Psoas muscle (tissue), 8 donors: ENCODE data around the gene CHAC2. TPM values are rescaled to one million over a fixed set of nuclear protein-coding genes. Genes with fewer than 3 reads are reported as not detected.
A peak's percentile ranks its signal among the peaks of the same experiment; 100 is the strongest.

ENCODE experiments used
- ATAC-seq, 4 donors: fragments of 200-7000 bp; cut with Tn5 transposase; one replicate each; pipeline ENCODE4 v1.9.1; 2020; ENCODE audit warnings: moderate library complexity in 3 of 4, mild to moderate bottlenecking in 2 of 4
- DNase-seq, 2 donors: peaks; one replicate each; pipeline ENCODE4 v3.0.0-alpha.2; 2020
- H3K27ac ChIP-seq: fragments of 200-600 bp; one replicate; pipeline ENCODE4 v1.8.0; 2022
- H3K27me3 ChIP-seq, 3 donors: fragments of 200-600 bp in 1 of 3; one replicate each; pipeline versions ENCODE4 v1.6.1 to v1.8.0; 2013 to 2022; ENCODE audit warnings: low read length in 2 of 3, mild to moderate bottlenecking in 2 of 3, moderate library complexity in 1 of 3; ENCODE audit not compliant: insufficient read depth in 3 of 3
- H3K36me3 ChIP-seq, 2 donors: fragments of 200-600 bp in 1 of 2; one replicate each; pipeline versions ENCODE4 v1.6.1 to v1.8.0; 2013 to 2022; ENCODE audit warnings: low read depth in 1 of 2, mild to moderate bottlenecking in 1 of 2, moderate library complexity in 1 of 2; ENCODE audit not compliant: insufficient read depth in 1 of 2
- H3K4me1 ChIP-seq: fragments of 200-600 bp; one replicate; pipeline ENCODE4 v1.8.0; 2022
- H3K4me3 ChIP-seq: fragments of 200-600 bp; one replicate; pipeline ENCODE4 v1.8.0; 2022; ENCODE audit warnings: mild to moderate bottlenecking
- H3K9me3 ChIP-seq: fragments of 200-600 bp; one replicate; pipeline ENCODE4 v1.8.0; 2022
- WGBS, 3 donors: extraction: QIAGEN DNeasy Blood & Tissue Kit; methylation state at CpG; one replicate each; pipeline versions ENCODE4 v1.1.6 to v1.1.7; 2013; 5-methylcytosine and 5-hydroxymethylcytosine counted together
- intact Hi-C, 2 donors: fragments of 100-400 bp; cut with DNase I; formaldehyde crosslinking; loops; one replicate each; pipeline versions ENCODE4 v1.11.0 to v1.14.2; 2022
- polyA plus RNA-seq, 3 donors: library from polyadenylated mRNA; stranded (reverse); fragments of 200-250 nt; gene quantifications; one replicate each; pipeline ENCODE4 v1.2.3, GENCODE V29; 2013
- total RNA-seq, 4 donors: library from RNA; stranded (reverse); fragmentation: NEBNext Ultra II Directional in 2 of 4; extraction: Animal tissue kit (Norgen Biotek cat#: 25700) in 2 of 4; gene quantifications; one replicate each; pipeline versions ENCODE4 v1.2.1 to v1.2.4, GENCODE V29; 2021 to 2023
- TF ChIP-seq, protein P1 (sequence below): fragments of 200-600 bp; IDR thresholded peaks from one replicate; pipeline ENCODE4 v1.8.0; 2022; ENCODE audit warnings: antibody characterized with exemption
- donor health status: healthy with polysubstance abuse.
- donor health status: DM: no; HTN: no; CAD: no; lungs with moderate emphysema.
- donor health status: Bipolar disorder and iron deficiency.
- donor health status: healthy.
- donor health status: DM: yes; HTN: yes; CAD: no.
- donor health status: DM: no; HTN: no; CAD: no.
- donor health status: DM: no; HTN: no; CAD: no.
- donor health status: DM: yes; HTN: yes; CAD: no.

The CHAC2 gene
- total and polyA plus RNA-seq, 7 donors = 3.5 to 13.9 (median 5.5) TPM

DNA sequence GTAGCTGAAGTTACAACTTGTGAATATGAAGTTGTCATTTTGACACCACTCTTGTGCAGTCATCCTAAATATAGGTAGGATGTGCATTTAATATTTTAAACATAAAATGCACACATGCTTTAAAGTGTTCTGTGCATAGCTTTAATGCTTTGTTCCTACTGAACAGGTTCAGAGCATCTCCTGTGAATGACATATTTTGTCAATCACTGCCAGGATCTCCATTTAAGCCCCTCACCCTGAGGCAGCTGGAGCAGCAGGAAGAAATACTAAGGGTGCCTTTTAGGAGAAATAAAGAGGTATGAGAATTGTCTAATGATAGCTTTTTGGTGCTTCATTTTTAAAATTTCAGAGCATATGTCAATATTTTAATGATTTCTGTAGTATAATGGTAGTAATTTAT lies 33.9 kb downstream of the CHAC2 start:
- no peak for ATAC-seq

DNA sequence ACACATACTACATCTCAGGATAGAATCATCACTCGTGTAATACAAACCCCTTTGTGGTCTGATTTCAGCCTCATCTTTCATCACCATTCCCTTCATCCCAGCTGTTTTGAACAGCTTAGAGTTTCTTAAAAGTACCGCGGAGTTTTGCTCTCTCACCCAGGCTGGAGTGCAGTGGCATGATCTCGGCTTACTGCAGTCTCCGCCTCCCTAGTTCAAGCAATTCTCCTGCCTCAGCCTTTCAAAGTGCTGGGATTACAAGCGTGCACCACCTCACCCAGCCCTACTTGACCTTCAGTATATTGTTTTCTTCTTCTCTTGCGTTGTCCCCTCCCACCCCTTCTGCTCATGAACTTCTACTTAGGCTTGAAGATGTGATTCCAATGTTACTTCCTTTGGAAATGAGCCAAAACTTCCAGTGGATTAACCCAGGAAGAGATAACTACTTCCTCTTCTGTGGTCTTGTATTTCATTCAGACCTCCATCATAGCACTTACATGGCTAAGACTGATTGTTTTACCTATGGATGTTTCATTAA lies 35.1 kb downstream of the CHAC2 start:
- TF ChIP-seq, protein P1, sequence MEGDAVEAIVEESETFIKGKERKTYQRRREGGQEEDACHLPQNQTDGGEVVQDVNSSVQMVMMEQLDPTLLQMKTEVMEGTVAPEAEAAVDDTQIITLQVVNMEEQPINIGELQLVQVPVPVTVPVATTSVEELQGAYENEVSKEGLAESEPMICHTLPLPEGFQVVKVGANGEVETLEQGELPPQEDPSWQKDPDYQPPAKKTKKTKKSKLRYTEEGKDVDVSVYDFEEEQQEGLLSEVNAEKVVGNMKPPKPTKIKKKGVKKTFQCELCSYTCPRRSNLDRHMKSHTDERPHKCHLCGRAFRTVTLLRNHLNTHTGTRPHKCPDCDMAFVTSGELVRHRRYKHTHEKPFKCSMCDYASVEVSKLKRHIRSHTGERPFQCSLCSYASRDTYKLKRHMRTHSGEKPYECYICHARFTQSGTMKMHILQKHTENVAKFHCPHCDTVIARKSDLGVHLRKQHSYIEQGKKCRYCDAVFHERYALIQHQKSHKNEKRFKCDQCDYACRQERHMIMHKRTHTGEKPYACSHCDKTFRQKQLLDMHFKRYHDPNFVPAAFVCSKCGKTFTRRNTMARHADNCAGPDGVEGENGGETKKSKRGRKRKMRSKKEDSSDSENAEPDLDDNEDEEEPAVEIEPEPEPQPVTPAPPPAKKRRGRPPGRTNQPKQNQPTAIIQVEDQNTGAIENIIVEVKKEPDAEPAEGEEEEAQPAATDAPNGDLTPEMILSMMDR = no peak
- peaks cover 11 to 97% of the 10 kb centered on the region in 2 donors for H3K36me3 ChIP-seq
- intact Hi-C loops = no loop called here
- no peak overlapping the region for H3K27ac ChIP-seq
- no peak overlapping the region for H3K4me3 ChIP-seq
- H3K27me3 ChIP-seq = no peaks in the 10 kb centered on the region
- H3K4me1 ChIP-seq = no peaks in the 10 kb centered on the region
- WGBS, 3 donors = 34 to 43% (median 37%) methylated on average over 7 of the region's 7 CpGs
- ATAC-seq (peak; percentile 16 to 87 (median 27)), DNase-seq (no peak)
- no peaks in the 10 kb centered on the region for H3K9me3 ChIP-seq

More for the DNA sequence above, 33.9 kb downstream of the CHAC2 start:
- Histone ChIP-seq H3K36me3 (peaks cover 11 to 97% of the 10 kb centered on the region in 2 donors), H3K4me3 (no peak overlapping the region), H3K9me3 (no peaks in the 10 kb centered on the region), H3K27me3 (no peaks in the 10 kb centered on the region), H3K27ac (no peak overlapping the region), H3K4me1 (no peaks in the 10 kb centered on the region)
- TF ChIP-seq, protein P1 = no peak
- no peak for DNase-seq
- intact Hi-C loops = no loop called here

DNA sequence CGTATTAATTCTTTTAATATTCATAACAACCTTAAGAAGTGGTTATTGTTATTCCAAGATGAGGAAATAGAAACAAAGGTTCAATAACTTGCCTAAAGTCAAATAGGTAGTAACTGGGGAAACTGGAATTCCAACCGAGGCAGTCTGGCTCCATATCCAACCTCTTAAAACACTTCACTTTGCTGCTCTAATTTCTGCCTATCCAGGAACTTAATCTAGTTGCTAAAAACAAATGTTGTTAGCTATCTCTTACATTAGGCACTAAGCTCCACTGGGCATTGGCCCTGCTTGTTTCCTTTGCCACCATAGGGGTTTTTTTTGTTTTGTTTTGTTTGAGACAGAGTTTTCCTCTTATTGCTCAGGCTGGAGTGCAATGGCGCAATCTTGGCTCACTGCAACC lies 44.0 kb downstream of the CHAC2 start:
- TF ChIP-seq, protein P1 = no peak
- Histone ChIP-seq H3K4me3 (no peak overlapping the region), H3K36me3 (peaks cover 9 to 99% of the 10 kb centered on the region in 2 donors), H3K27ac (no peak overlapping the region), H3K4me1 (no peaks in the 10 kb centered on the region), H3K9me3 (no peaks in the 10 kb centered on the region), H3K27me3 (no peaks in the 10 kb centered on the region)
- ATAC-seq (no peak), DNase-seq (no peak)
- intact Hi-C loops = no loop called here
- WGBS, 3 donors = 78 to 92% (median 91%) methylated on average over 3 of the region's 3 CpGs

DNA sequence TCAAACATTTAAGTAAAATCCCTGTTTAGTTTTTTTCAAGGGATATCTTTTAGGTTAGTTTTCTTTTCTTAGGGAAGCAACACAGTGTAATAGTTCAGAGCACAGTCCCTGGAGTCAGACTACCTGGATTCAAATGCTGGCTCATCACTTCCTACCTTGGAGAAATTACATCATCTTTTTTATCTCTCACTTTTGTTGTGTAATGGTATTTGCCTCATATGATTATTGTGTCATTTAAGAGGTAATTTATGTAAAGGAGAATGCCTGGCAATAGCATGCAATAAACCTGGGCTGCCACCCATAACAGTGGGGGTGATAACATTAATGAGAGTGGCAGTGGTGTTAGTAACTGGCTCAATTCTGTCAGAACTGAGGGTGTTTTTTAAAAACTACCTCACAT lies 45.5 kb downstream of the CHAC2 start:
- no peak for DNase-seq
- H3K9me3 ChIP-seq = no peaks in the 10 kb centered on the region
- H3K4me1 ChIP-seq = no peaks in the 10 kb centered on the region
- peaks cover 6 to 98% of the 10 kb centered on the region in 2 donors for H3K36me3 ChIP-seq
- intact Hi-C loops = no loop called here
- no peaks in the 10 kb centered on the region for H3K27me3 ChIP-seq
- peak in 1 of 4 donors; percentile 36 for ATAC-seq
- TF ChIP-seq, protein P1 = no peak
- peak overlapping the region; percentile 34 for H3K27ac ChIP-seq
- no peak overlapping the region for H3K4me3 ChIP-seq

DNA sequence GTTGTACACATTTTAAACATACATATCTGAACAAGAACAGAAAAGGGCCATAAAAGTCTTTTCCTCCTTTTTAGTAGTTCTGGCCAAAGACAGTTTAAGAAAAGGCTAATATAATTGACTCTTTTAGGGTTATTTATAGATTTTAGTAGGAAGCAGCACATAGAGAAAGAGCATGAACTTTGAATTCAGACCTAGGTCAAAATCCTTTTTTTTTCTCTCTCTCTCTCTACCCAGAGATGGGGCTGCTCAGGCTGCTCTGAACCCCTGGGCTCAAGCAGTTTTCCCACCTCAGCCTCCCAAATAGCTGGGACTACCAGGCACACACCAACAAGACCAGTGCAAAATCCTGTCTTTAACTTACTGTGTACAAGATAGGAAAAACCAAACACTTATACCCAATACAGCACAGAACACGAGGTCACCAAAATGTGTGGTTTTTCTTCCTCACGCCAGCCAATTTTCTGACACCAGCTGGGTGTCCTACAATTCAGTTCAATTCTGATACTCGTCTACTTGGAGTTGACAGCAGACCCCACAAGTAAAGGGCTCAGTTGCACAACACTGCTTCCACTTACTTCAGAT lies 51.3 kb downstream of the CHAC2 start:
- H3K27me3 ChIP-seq = no peaks in the 10 kb centered on the region
- intact Hi-C loops = no loop called here
- no peak overlapping the region for H3K27ac ChIP-seq
- ATAC-seq = no peak
- TF ChIP-seq, protein P1 = no peak
- H3K4me1 ChIP-seq = no peaks in the 10 kb centered on the region
- H3K4me3 ChIP-seq = no peak overlapping the region
- DNase-seq = no peak
- no peaks in the 10 kb centered on the region for H3K9me3 ChIP-seq
- peaks cover 0 to 64% of the 10 kb centered on the region in 2 donors for H3K36me3 ChIP-seq
- WGBS, 3 donors = 89 to 95% (median 94%) methylated on average over 3 of the region's 3 CpGs
